Measurements from ENCODE around the gene MS4A10.

Gene MS4A10

DNA sequence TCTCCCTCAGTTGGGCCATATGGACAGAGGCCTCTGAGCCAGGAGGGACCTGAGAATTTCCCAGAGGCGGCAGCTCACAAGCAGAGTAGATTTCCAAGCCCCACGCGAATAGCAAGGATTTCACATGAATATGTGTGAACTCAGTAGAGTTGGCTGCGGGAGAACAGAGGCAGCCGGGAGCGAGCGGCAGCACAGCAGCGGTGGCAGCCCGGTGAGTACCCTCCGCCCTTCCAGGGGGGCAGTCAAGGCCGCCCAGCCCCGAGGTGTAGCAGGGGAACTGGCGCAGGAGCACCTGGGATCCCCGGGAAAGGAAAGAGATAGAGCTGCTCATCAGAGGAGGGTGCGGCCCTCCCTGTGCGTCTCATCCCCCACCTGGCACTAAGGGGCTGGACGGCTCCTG, 36.9 kb upstream of the MS4A10 start:
- H3K4me3 ChIP-seq (ENCODE audit: control insufficient read depth, low read depth, low read length): no peak overlapping the region
- TF ChIP-seq, protein P1, sequence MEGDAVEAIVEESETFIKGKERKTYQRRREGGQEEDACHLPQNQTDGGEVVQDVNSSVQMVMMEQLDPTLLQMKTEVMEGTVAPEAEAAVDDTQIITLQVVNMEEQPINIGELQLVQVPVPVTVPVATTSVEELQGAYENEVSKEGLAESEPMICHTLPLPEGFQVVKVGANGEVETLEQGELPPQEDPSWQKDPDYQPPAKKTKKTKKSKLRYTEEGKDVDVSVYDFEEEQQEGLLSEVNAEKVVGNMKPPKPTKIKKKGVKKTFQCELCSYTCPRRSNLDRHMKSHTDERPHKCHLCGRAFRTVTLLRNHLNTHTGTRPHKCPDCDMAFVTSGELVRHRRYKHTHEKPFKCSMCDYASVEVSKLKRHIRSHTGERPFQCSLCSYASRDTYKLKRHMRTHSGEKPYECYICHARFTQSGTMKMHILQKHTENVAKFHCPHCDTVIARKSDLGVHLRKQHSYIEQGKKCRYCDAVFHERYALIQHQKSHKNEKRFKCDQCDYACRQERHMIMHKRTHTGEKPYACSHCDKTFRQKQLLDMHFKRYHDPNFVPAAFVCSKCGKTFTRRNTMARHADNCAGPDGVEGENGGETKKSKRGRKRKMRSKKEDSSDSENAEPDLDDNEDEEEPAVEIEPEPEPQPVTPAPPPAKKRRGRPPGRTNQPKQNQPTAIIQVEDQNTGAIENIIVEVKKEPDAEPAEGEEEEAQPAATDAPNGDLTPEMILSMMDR (IDR thresholded peaks at IDR 0.05; ENCODE audit: control insufficient read depth, insufficient read depth, low read depth, low read length, missing control alignments): no peak
- DNase-seq (ENCODE audit: low read depth): no peak

DNA sequence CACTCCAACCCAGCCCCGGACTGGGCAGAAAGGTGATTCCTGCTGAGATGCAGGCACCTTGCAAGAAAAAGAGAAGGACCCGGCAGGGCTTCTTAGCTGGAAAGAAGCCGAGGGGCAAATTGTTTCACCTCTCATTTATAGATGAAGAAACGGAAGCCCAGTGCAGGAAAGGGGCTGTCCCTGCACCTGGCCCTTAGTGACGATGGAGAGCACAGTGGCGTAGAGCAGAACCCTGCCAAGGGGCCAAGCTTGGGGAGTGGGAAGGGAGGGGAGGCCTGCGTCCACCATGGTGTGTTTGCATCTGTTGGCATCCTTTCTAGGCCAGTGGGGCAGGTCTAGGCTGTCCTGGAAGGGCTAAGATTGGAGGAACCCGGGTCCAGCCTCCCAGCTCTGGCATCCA, 36.3 kb upstream of the MS4A10 start:
- TF ChIP-seq, protein P1 (IDR thresholded peaks at IDR 0.05; ENCODE audit: control insufficient read depth, insufficient read depth, low read depth, low read length, missing control alignments): no peak
- DNase-seq (ENCODE audit: low read depth): no peak
- H3K4me3 ChIP-seq (ENCODE audit: control insufficient read depth, low read depth, low read length): no peak overlapping the region

DNA sequence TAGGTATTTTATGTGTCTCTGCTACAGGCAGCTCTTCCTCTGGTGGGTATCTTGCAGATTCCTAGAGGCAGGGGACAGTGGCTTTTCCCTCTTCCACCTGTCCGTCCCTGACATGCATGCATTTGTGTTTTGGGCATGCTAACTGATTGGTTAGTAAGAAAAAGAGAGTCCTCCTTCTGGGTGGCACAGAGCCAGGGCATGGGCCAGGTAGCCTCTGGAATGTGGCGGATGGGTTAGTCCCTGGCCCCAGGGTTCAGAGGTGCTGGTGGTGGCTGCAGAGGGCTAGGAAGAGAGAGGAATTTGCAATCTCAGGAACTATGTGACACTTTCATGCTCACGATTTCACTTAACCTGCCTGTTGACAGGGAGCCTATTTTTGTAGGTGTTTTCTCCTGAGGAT, 34.2 kb upstream of the MS4A10 start:
- DNase-seq (ENCODE audit: low read depth): no peak
- no peak overlapping the region for H3K4me3 ChIP-seq (ENCODE audit: control insufficient read depth, low read depth, low read length)
- TF ChIP-seq, protein P1 (IDR thresholded peaks at IDR 0.05; ENCODE audit: control insufficient read depth, insufficient read depth, low read depth, low read length, missing control alignments): no peak

DNA sequence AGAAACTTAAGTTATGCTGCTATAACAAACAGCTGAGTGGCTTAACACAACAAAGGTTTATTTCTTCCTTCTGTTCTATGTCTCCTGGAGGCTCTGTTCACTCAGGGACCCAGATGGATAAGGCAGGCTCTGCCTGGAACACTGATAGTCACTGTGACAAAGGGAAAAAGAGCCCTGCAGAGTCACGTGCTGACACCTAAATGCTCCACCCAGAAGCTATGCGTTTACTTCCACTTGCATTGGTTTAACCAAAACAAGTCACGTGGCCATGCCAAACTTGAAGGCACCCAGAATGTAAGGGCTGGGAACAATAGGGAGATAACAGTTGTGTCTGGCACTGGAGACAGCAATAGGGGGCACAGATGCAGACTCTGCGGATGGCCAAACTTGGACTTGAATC, 31.8 kb upstream of the MS4A10 start:
- no peak overlapping the region for H3K4me3 ChIP-seq (ENCODE audit: control insufficient read depth, low read depth, low read length)
- TF ChIP-seq, protein P1 (IDR thresholded peaks at IDR 0.05; ENCODE audit: control insufficient read depth, insufficient read depth, low read depth, low read length, missing control alignments): no peak
- no peak for DNase-seq (ENCODE audit: low read depth)

DNA sequence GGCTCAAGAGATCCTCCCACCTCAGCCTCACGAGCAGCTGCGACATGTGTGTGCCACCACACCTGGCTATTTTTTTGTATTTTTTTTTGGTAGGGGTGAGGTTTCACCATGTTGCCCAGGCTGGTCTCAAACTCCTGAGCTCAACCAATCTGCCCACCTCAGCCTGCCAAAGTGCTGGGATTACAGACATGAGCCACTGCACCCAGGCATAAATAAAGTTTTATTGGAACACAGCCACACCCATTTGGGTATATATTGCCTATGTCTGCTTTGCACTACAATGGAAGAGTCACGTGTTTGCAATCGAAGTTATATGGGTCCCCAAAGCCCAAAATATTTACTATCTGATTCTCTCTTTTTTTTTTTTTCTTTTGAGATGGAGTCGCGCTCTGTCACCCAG, 30.2 kb upstream of the MS4A10 start:
- no peak overlapping the region for H3K4me3 ChIP-seq (ENCODE audit: control insufficient read depth, low read depth, low read length)
- no peak for DNase-seq (ENCODE audit: low read depth)
- TF ChIP-seq, protein P1 (IDR thresholded peaks at IDR 0.05; ENCODE audit: control insufficient read depth, insufficient read depth, low read depth, low read length, missing control alignments): no peak

DNA sequence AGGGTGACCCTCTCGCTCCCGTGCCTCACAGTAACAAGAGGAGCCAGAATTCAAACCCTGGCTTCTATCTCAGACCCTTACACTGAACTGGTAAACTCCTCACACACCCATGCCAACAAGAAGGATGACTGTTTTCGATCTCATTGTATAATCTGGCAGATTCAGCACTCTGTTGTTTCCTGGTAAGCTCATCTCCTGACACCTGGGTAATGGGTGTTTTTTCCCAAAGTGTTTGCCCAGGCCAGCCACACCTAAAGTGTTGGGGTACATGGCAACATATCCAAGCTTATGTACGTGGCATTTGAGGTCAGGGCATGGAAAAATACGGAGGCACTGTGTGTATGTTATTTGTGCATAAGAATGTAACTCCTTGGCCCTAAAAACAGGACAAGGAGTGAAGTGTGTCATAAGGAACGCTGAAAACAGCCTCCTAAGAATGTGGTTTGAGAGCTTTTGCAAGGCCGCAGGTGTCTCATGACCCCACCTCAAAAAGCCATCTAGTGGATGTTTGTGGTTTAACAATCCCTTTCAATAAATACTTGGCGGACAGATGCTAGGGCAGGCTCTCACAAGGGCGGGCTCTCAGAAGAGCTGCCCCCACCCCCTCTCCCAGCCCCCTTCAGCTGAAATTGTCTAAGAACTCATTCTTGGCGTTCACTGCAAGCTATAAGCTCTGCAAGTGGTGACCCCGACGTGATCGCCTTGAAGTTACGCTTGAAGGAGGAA, 28.7 kb upstream of the MS4A10 start, which contains the start of gene MS4A15:
Gene MS4A15, plus strand, starts transcription at position 561 of the 726 bp plus-strand sequence. CDS start 6,867 bp downstream, outside the sequence.
- TF ChIP-seq, protein P1 (IDR thresholded peaks at IDR 0.05; ENCODE audit: control insufficient read depth, insufficient read depth, low read depth, low read length, missing control alignments): no peak
- H3K4me3 ChIP-seq (ENCODE audit: control insufficient read depth, low read depth, low read length): no peak within 1 kb of the TSS
- no peak for DNase-seq (ENCODE audit: low read depth)
